Lower leg skin (tissue), 3 donors: ENCODE data around the gene PMM2.

Source experiments
- CTCF ChIP-seq, 3 donors: fragments of 450-650 bp; IDR thresholded peaks; one replicate each; pipeline ENCODE4 v1.5.1; 2016; ENCODE audit warnings: antibody characterized with exemption in 3 of 3, mild to moderate bottlenecking in 3 of 3, moderate library complexity in 2 of 3
- POLR2A ChIP-seq, 2 donors: fragments of 450-650 bp; IDR thresholded peaks; one replicate each; pipeline ENCODE4 v1.6.1; 2016 to 2017; ENCODE audit warnings: antibody characterized with exemption in 2 of 2, mild to moderate bottlenecking in 1 of 2, moderate library complexity in 1 of 2

GRCh38 chr16:8885674-8886592 is 88.3 kb downstream of the PMM2 start:
- TF ChIP-seq CTCF (IDR thresholded peaks at IDR 0.05) (no peak), POLR2A (IDR thresholded peaks at IDR 0.05) (no peak)
